IMR-90 (cell line): ENCODE results near the gene TMEM190. TPM values are rescaled to one million over a fixed set of nuclear protein-coding genes. Genes with fewer than 3 reads are reported as not detected.

Experiments used
- ATAC-seq: fragments of 200-7000 bp; cut with Tn5 transposase; 2 replicates; pipeline ENCODE4 v1.9.1; 2020; ENCODE audit warnings: low read depth, mild to moderate bottlenecking, moderate library complexity
- BruUV-seq: library from RNA; stranded (reverse); fragments of 400-500 nt; replicated peaks from 2 replicates; lab custom pipeline; 2021; lab: Mats Ljungman, UMichigan
- CTCF ChIA-PET: fragments of 300-600 bp; formaldehyde crosslinking; extraction: SDS; loops from one replicate; lab custom pipeline; 2021; ENCODE audit warnings: antibody characterized with exemption; lab: Yijun Ruan, JAX
- POLR2A ChIA-PET: fragments of 300-600 bp; sonication (Branson Sonifier 250); formaldehyde crosslinking; loops from one replicate; lab custom pipeline; 2022; ENCODE audit warnings: antibody characterized with exemption; ENCODE audit not compliant: unreplicated experiment; lab: Charles Lee
- DNase-seq: peaks from one replicate; pipeline ENCODE4 v3.0.0; 2013
- H2AFZ ChIP-seq: replicated peaks from 2 replicates; pipeline ENCODE3; 2013; ENCODE audit warnings: low read length, mild to moderate bottlenecking; ENCODE audit not compliant: poor library complexity
- H2AK5ac ChIP-seq: 2 replicates; pipeline ENCODE4 v1.6.1; 2013; ENCODE audit warnings: low read depth, low read length, inconsistent platforms
- H2AK9ac ChIP-seq: replicated peaks from 2 replicates; pipeline ENCODE3; 2013; ENCODE audit warnings: mild to moderate bottlenecking, low read depth, low read length, moderate library complexity; ENCODE audit not compliant: poor library complexity
- H2BK120ac ChIP-seq: 2 replicates; pipeline ENCODE4 v1.6.1; 2013; ENCODE audit warnings: low read depth, low read length, inconsistent platforms
- H2BK15ac ChIP-seq: 3 replicates; pipeline ENCODE4 v1.6.1; 2013; ENCODE audit warnings: low read depth, low read length, inconsistent platforms
- H2BK20ac ChIP-seq: 2 replicates; pipeline ENCODE4 v1.6.1; 2013; ENCODE audit warnings: low read depth, mild to moderate bottlenecking, inconsistent platforms, low read length, moderate library complexity
- H2BK5ac ChIP-seq: 2 replicates; pipeline ENCODE4 v1.6.1; 2013; ENCODE audit warnings: mild to moderate bottlenecking, low read depth, low read length, inconsistent platforms; ENCODE audit not compliant: poor library complexity, severe bottlenecking
- H3K14ac ChIP-seq: replicated peaks from 2 replicates; pipeline ENCODE4 v1.6.1; 2013; ENCODE audit warnings: low read depth, low read length, inconsistent platforms
- H3K18ac ChIP-seq: 2 replicates; pipeline ENCODE4 v1.6.1; 2013; ENCODE audit warnings: low read depth, low read length, control low read depth
- H3K23ac ChIP-seq: 2 replicates; pipeline ENCODE4 v1.6.1; 2013; ENCODE audit warnings: low read depth, low read length, inconsistent platforms
- H3K27ac ChIP-seq: 2 replicates; pipeline ENCODE4 v1.5.1; 2013; ENCODE audit warnings: mild to moderate bottlenecking, control low read depth, low read length; ENCODE audit not compliant: insufficient read depth
- H3K27me3 ChIP-seq: 2 replicates; pipeline ENCODE4 v1.6.1; 2013; ENCODE audit warnings: low read length; ENCODE audit not compliant: control insufficient read depth, insufficient read depth
- H3K36me3 ChIP-seq: 2 replicates; pipeline ENCODE4 v1.6.1; 2013; ENCODE audit warnings: low read length, mixed read lengths; ENCODE audit not compliant: control insufficient read depth, insufficient read depth
- H3K4ac ChIP-seq: 2 replicates; pipeline ENCODE4 v1.6.1; 2013; ENCODE audit warnings: low read depth, low read length, inconsistent platforms
- H3K4me1 ChIP-seq: 2 replicates; pipeline ENCODE4 v1.6.1; 2013; ENCODE audit warnings: low read length, mixed read lengths; ENCODE audit not compliant: control insufficient read depth, insufficient read depth
- H3K4me2 ChIP-seq: 2 replicates; pipeline ENCODE4 v1.6.1; 2013; ENCODE audit warnings: low read depth, mild to moderate bottlenecking, control low read depth, low read length, moderate library complexity
- H3K4me3 ChIP-seq: 2 replicates; pipeline ENCODE4 v1.5.1; 2013; ENCODE audit warnings: low read depth, mild to moderate bottlenecking, control low read depth, low read length, moderate library complexity; ENCODE audit not compliant: insufficient read depth
- H3K56ac ChIP-seq: 2 replicates; pipeline ENCODE4 v1.6.1; 2013; ENCODE audit warnings: low read length, inconsistent platforms; ENCODE audit not compliant: insufficient read depth; ENCODE audit errors: extremely low read depth
- H3K79me1 ChIP-seq, 2 experiments: 2 replicates each; pipeline ENCODE4 v1.6.1; 2013; ENCODE audit warnings: low read length in 2 of 2, inconsistent platforms in 1 of 2, low read depth in 1 of 2
- H3K9ac ChIP-seq: 2 replicates; pipeline ENCODE4 v1.6.1; 2013; ENCODE audit warnings: low read depth, low read length, control low read depth
- H3K9me1 ChIP-seq: 2 replicates; pipeline ENCODE4 v1.6.1; 2013; ENCODE audit warnings: low read length, inconsistent platforms; ENCODE audit not compliant: insufficient read depth
- H3K9me3 ChIP-seq: 2 replicates; pipeline ENCODE4 v1.6.1; 2013; ENCODE audit warnings: low read length; ENCODE audit not compliant: control insufficient read depth, insufficient read depth
- H4K20me1 ChIP-seq: 2 replicates; pipeline ENCODE4 v1.6.1; 2013; ENCODE audit warnings: low read length, inconsistent platforms; ENCODE audit not compliant: insufficient read depth
- H4K5ac ChIP-seq: 2 replicates; pipeline ENCODE4 v1.6.1; 2013; ENCODE audit warnings: mild to moderate bottlenecking, low read depth, low read length, control low read depth
- H4K8ac ChIP-seq, 2 experiments: 2 replicates each; pipeline ENCODE4 v1.6.1; 2013; ENCODE audit warnings: low read depth in 2 of 2, low read length in 2 of 2, control low read depth in 1 of 2, inconsistent platforms in 1 of 2
- H4K91ac ChIP-seq: 2 replicates; pipeline ENCODE4 v1.6.1; 2013; ENCODE audit warnings: low read depth, low read length, inconsistent platforms; ENCODE audit not compliant: insufficient read depth
- CEBPB ChIP-seq: IDR thresholded peaks from 2 replicates; pipeline ENCODE4 v1.6.1; 2012; ENCODE audit warnings: low read depth, low read length, improper control_type of control experiment
- MAZ ChIP-seq: IDR thresholded peaks from 2 replicates; pipeline ENCODE4 v1.6.1; 2012; ENCODE audit warnings: low read depth, mild to moderate bottlenecking, low read length, improper control_type of control experiment, moderate library complexity, borderline replicate concordance
- NFE2L2 ChIP-seq: fragments of 150-350 bp; IDR thresholded peaks from 2 replicates; pipeline ENCODE4 v1.6.1; 2016; ENCODE audit warnings: low read depth, mild to moderate bottlenecking, low read length
- POLR2A ChIP-seq: IDR thresholded peaks from 2 replicates; pipeline ENCODE4 v1.6.1; 2012; ENCODE audit warnings: mild to moderate bottlenecking, low read depth, low read length
- RAD21 ChIP-seq: IDR thresholded peaks from 2 replicates; pipeline ENCODE4 v1.6.1; 2012; ENCODE audit warnings: low read length, improper control_type of control experiment
- RCOR1 ChIP-seq: IDR thresholded peaks from 2 replicates; pipeline ENCODE4 v1.6.1; 2012; ENCODE audit warnings: mild to moderate bottlenecking, low read length, improper control_type of control experiment; ENCODE audit not compliant: insufficient replicate concordance
- RFX5 ChIP-seq: IDR thresholded peaks from 2 replicates; pipeline ENCODE4 v1.8.0; 2012; ENCODE audit warnings: low read depth, mild to moderate bottlenecking, low read length, moderate library complexity
- SMC3 ChIP-seq: fragments of 150-350 bp; IDR thresholded peaks from 2 replicates; pipeline ENCODE4 v1.6.1; 2016; ENCODE audit warnings: low read depth, mild to moderate bottlenecking, antibody characterized with exemption, low read length, moderate library complexity
- WGBS, 2 experiments: methylation state at CpG; one replicate each; pipeline versions ENCODE4 v1.1.5 to v1.1.7; 2013; ENCODE audit warnings: missing lambda C conversion rate in 2 of 2; ENCODE audit not compliant: insufficient read length in 1 of 2; ENCODE audit errors: extremely low coverage in 2 of 2; 5-methylcytosine and 5-hydroxymethylcytosine counted together
- dilution Hi-C: fragments of 300-500 bp; cut with HindIII; formaldehyde crosslinking; loops from one replicate; pipeline ENCODE4 v1.14.3; 2018; ENCODE audit warnings: low sequenced_read_pairs; ENCODE audit not compliant: unreplicated experiment
- in situ Hi-C: fragments of 300-500 bp; cut with MboI; formaldehyde crosslinking; loops from 3 replicates; pipeline ENCODE4 v1.14.3; 2019; ENCODE audit warnings: low sequenced_read_pairs, inconsistent platforms, mixed read lengths
- intact Hi-C: fragments of 100-400 bp; cut with micrococcal nuclease; formaldehyde crosslinking; loops from 2 replicates; pipeline ENCODE4 v1.10.0; 2022
- polyA plus RNA-seq, 3 experiments: library from polyadenylated mRNA; depleted of rRNA; stranded (reverse); fragments of >200 nt; gene quantifications; 2 replicates each; pipeline ENCODE4 v1.2.3, GENCODE V29; 2012; ENCODE audit warnings: low replicate concordance in 1 of 3
- total RNA-seq: library from RNA; depleted of rRNA; stranded (reverse); fragments of >200 nt; gene quantifications from 2 replicates; pipeline ENCODE4 v1.2.3, GENCODE V29; 2012
- TF ChIP-seq, protein P1 (sequence below): fragments of 150-350 bp; IDR thresholded peaks from 2 replicates; pipeline ENCODE4 v1.6.1; 2016; ENCODE audit warnings: low read depth, mild to moderate bottlenecking, low read length, moderate library complexity, borderline replicate concordance
- TF ChIP-seq, protein P2 (sequence below): fragments of 150-350 bp; IDR thresholded peaks from 2 replicates; pipeline ENCODE4 v1.6.1; 2017; ENCODE audit warnings: mild to moderate bottlenecking, antibody characterized with exemption, low read length, low read depth

TMEM190 gene
- total and polyA plus RNA-seq, 2 of the 4 experiments (the other 2 are of a cell fraction): 1.6 TPM; not detected in 1

DNA sequence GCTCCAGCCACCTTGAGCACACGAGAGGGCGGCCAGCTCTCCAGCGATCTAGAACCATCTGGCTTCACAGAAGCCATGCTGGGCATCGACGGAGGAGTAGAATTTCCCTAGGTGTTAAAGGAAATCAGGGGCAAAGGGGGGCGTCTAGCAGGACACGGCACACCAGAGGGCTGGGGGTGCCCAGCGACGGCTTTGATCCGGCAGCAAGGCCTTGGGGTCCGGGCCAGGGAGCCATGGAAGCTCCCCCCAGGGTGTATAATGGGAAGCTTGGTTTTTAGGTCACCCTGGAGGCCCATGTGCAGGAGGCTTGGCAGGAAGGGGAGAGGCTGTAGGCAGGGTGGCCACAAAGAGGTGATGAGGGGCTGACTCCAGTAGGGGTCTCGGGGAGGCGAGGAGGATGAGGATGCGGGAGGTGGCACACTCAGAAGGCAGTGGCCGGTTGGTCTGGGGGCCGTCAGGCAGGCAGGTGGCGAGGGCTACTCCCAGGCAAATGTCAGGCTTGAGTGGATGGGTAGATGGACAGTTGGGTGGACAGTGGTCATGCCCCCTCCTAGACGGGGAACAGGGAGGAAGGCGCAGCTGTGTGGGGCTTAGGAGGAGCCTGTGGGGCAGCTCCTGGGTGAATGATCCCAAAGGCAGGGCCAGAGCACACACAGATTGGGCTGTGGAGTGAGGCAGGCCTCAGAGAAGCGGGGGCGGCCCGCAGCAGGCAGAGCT, 31.4 kb upstream of the TMEM190 start:
- Histone ChIP-seq H4K91ac (no peak overlapping the region), H3K14ac (no peak overlapping the region), H2AFZ (no peak overlapping the region), H2AK5ac (peak overlapping the region; percentile 43; the same call in 1 of the 2 replicates), H3K27me3 (no peaks in the 10 kb centered on the region), H3K9me1 (peaks cover 6% of the 10 kb centered on the region; the same call in 1 of the 2 replicates), H4K5ac (no peak overlapping the region), H3K9me3 (no peaks in the 10 kb centered on the region), H3K79me1 (peaks cover 4 to 15% of the 10 kb centered on the region in 2 experiments; a peak in 3 of 4 replicates), H3K4me1 (peaks cover 10% of the 10 kb centered on the region), H2BK120ac (no peak overlapping the region), H2AK9ac (peak overlapping the region; percentile 78), H2BK15ac (no peak overlapping the region), H3K4me3 (no peak overlapping the region), H3K36me3 (peaks cover 18% of the 10 kb centered on the region; the same call in 1 of the 2 replicates), H2BK20ac (no peak overlapping the region), H2BK5ac (no peak overlapping the region), H4K20me1 (peaks cover 6% of the 10 kb centered on the region), H3K18ac (no peak overlapping the region), H3K27ac (no peak overlapping the region), H4K8ac (no peak overlapping the region), H3K9ac (no peak overlapping the region), H3K56ac (no peak overlapping the region), H3K4me2 (no peak overlapping the region), H3K4ac (peak overlapping the region; percentile 27; the same call in 1 of the 2 replicates), H3K23ac (no peak overlapping the region)
- no peak for ATAC-seq
- ChIA-PET POLR2A (no interaction called here), CTCF (no interaction called here)
- 93% methylated on average over 5 of the region's 22 CpGs; no CpG with 5 or more reads in 1 of the 2 experiments for WGBS, 2 experiments
- dilution Hi-C loops: no loop called here
- intact Hi-C loops: no loop called here
- TF ChIP-seq NFE2L2 (no peak), RFX5 (no peak), RAD21 (no peak), SMC3 (no peak), MAZ (no peak), POLR2A (no peak), CEBPB (no peak), RCOR1 (no peak)
- TF ChIP-seq, protein P1, sequence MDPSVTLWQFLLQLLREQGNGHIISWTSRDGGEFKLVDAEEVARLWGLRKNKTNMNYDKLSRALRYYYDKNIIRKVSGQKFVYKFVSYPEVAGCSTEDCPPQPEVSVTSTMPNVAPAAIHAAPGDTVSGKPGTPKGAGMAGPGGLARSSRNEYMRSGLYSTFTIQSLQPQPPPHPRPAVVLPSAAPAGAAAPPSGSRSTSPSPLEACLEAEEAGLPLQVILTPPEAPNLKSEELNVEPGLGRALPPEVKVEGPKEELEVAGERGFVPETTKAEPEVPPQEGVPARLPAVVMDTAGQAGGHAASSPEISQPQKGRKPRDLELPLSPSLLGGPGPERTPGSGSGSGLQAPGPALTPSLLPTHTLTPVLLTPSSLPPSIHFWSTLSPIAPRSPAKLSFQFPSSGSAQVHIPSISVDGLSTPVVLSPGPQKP: no peak
- TF ChIP-seq, protein P2, sequence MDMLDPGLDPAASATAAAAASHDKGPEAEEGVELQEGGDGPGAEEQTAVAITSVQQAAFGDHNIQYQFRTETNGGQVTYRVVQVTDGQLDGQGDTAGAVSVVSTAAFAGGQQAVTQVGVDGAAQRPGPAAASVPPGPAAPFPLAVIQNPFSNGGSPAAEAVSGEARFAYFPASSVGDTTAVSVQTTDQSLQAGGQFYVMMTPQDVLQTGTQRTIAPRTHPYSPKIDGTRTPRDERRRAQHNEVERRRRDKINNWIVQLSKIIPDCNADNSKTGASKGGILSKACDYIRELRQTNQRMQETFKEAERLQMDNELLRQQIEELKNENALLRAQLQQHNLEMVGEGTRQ: no peak
- BruUV-seq: no TSS peak
- no peak for DNase-seq
- in situ Hi-C loops: no loop called here
